ENCODE results near the gene NDFIP1.
"Not testable (repeated sequence)": the region's sequence is repeated elsewhere in the genome, so short reads cannot be mapped to it uniquely, and the experiment has no call there.

NDFIP1 gene

DNA sequence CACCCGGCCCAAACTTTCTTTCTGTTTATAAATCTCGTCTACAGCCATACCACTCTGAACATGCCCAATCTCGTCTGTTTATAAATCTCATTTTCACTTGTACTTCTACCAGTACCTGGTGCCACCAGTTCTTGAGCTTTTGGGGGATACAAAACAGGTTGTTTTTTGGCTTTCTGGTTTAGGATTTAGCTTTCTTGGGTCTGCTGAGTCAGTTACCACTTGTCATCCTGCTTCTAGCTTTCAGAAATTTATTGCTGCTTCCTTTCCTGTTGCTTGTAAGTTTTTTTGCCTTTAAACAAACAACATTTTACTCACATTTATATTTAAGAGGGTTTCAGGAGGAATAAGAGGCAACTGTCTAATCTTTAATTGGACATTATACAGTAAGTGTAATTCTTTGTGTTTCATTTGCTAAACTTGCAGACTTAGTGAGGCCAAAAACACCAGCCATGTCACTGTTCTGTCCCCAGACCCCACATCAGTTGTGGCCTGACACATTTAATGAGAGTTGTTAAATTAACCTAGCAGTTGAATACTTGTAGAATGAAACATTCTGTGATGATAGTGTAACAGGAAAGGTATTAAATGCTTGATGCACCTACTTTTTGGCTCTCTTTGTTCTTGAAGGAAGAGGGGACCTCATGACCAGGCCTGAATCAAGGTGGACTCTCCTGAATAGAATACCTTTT lies 11.8 kb downstream of the NDFIP1 start:
- no peak for DNase-seq

- DNase-seq, result no peak
Observed at GRCh38 chr5:142122121-142122520, 13.5 kb downstream of the NDFIP1 start.

DNA sequence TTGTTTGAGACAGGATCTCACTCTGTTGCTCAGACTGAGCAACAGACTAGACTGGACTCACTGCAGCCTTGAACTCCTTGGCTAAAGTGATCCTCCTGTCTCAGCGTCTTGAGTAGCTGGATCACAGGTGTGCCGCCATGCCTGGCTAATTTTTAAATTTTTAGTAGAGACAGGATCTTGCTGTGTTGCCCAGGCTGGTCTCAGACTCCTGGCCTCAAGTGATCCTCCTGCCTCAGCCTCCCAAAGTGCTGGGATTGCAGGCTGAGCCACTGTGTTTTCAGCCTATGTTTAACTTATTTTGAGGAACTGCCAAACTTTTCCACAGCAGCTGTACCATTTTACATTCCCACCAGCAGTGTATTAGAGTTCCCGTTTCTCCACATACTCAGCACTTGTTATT lies 16.8 kb downstream of the NDFIP1 start:
- DNase-seq, result no peak

- no peak for DNase-seq
Observed at GRCh38 chr5:142125963-142126362, 17.4 kb downstream of the NDFIP1 start.

GRCh38 chr5:142128675-142129208 lies 20.2 kb downstream of the NDFIP1 start:
- no peak for DNase-seq

DNA sequence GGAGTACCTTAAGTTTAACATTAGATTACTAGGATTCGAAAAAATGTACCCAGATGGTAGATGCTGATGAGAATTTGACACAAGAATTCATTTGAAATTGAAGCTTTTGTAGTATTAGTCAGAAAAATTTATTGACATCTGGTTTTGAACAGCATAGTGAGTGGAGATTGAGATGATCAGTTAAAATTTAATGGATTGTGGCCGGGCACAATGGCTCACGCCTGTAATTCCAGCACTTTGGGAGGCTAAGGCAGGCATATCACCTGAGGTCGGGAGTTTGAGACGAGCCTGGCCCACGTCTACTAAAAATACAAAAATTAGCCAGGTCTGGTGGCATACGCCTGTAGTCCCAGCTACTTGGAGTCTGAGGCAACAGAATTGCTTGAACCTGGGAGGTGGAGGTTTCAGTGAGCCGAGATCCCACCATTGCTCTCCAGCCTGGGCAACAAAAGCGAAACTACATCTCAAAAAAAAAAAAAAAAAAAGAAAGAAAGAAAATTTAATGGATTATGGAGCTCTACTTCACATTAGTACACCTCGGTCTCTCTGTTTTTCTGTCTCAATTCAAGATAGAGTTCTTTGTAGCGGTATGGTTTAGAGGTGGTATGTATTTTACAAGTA lies 21.0 kb downstream of the NDFIP1 start:
- no peak for DNase-seq

DNA sequence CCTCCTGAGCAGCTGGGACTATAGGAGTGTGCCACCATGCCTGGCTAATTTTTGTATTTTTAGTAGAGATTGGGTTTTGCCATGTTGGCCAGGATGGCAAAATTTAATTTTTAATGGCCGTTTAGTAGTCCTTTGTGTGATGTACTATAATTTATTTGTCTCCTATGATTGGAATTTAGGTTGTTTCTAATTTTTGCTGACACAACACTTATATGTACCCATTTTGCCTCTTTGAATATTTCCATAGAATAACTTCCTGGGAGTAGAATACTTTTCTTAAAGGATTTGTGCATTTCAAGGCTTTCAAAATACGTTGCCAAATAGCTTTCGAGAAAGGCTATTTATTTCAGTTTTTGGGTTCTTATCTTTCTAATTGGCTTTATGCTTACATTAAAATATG lies 22.8 kb downstream of the NDFIP1 start:
- DNase-seq, result no peak

- no peak for DNase-seq
Observed at GRCh38 chr5:142132916-142133315, 24.3 kb downstream of the NDFIP1 start.

DNA sequence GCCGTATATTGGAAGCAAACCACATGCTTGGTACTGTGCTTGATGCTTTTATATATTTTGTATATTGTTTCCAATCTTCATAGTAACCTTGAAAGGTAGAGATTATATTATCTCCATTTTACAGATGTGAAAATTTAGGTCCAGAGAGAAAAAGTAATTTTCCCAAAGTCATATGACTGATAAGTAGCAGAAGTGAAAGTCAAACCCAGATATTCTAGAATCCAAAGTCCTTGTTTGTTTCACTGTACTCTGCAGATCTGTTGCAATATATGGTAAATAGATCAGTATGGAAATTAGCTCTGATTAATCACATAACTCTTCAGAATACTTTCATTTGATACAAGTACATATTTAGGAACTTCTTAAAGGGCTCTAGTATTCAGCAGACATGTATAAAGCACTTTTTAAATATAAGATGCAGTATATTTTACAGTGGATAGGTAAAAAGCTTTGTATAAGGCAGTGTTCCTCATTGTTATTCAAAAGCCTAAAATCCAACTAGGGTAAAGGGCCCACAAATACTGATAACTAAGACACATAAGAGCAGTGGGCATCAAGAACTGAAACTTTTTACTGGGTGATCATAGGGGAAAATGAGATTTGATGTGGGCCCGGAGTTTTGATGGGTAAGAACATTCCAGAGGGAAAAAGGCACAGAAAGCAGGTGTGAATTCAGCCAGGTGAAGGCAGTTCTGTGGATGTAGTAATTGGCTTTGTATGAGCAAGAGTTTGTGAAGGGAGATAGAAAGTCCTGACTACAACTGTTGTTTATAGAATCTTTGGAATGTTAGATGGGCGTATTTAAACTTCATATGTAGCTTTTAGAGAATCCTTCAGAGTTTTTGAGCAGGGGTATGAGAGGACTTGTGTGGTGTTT lies 25.0 kb downstream of the NDFIP1 start:
- no peak for DNase-seq

- DNase-seq, result no peak
Observed at GRCh38 chr5:142134331-142135010, 25.9 kb downstream of the NDFIP1 start.

DNA sequence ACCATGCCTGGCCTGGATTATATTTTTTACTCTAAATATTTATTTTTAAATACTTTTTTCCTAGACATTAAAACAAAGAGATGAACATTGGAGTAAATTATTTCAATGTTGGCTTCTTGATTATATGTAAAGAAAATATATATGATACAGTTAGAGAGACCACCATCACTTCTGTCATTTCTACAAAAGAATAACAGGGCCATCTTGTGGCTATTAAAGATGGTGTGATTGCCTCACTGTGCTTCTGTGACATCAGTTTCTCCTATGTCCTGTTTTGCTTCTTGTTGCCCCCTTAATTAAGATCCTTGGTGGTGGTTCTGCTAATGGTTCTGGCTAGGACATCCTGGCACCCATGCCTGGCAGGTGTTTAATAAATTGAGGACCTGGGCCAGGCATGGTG lies 32.9 kb downstream of the NDFIP1 start:
- no peak for DNase-seq

DNA sequence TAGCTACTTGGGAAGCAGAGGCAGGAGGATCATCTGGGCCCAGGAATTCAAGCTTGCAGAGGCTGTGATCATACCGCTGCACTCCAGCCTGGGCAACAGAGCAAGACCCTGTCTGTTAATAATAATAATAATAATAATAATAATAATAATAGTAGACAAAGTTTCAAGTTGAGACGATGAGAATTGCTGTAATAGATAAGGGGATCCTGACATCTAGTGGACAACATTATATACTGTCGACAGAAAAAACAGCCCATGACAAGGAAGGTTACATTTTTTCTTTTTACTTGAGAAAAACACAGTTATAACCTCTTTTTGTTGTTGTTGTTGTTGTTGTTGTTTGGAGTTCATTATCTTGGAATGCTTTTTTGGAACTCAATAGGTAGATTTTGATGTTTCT lies 35.3 kb downstream of the NDFIP1 start:
- DNase-seq, result peak; percentile 44

DNA sequence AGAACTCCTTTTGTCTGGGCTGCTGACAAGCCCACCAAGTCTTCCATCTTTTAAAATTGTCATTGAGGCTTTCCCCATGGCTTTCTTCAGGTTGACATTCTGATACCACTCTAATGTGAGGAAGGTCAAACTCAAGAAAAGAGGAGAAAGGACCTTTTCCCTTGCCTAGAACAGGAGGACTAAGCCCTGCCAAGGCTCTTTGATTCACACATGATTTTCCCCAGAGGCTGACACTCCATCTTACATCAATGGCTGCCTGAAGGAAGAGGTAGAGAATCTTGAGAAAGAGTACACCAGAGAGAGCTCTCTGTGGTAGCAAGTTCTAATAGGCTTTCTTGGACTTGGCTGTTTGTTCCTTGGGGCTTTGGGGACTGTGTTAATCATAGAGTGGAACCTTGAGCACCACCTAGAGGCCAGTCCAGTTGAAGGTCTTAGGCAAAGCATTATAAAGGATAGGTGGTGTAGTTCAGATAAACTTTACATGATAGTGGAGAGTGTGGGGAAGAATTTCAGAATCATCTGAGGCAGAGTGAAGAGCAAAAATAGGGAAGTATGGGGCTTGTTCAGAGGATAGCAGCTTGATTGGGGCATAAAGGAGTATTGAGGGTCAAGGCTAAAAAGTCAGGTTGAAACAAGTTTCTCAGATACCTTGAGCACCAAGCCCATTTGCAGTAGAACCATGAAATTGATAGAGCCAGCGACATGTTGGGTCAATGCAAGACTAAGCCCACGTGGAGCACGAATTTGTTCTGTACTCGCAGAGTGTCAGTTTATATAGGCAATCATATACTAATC lies 36.7 kb downstream of the NDFIP1 start:
- peak; percentile 68 for DNase-seq

DNA sequence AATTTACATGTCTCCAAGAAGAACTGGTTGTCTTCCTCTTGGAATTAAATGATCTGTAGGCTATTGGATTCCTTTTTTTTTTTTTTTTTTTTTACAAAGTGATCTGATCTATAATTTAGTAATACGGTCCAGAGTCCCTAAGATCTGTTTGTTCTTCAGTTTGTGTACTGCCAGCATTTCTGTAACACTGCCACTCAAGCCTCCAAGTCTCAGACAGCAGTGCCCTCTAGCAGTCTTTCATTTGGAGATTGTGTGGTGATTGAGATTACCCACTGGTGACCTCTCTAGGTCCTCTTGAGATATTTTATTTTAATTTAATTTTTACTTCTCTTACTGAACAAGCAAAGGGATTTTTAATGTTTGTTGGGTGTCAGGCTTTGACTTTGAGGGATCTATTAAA lies 40.8 kb downstream of the NDFIP1 start:
- DNase-seq, result no peak

DNA sequence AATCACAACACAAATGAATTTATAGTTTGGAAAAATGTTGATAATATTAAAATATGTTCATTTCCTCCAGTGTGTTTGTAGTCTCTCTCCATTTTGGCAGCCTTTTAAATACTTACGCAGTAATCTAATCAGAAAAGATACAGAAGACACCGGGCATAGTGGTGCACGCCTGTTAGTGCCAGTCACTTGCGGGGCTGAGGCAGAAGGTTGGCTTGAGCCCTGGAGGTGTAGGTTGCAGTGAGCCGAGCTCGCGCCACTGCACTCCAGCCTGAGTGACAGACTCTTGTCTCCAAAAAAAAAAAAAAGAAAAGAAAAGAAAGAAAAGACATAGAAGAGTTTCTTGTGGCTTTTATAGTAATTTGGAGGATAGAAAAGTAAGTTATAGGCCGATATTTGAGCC lies 41.9 kb downstream of the NDFIP1 start:
- DNase-seq, result no peak

- peak; percentile 73 for DNase-seq
Observed at GRCh38 chr5:142151436-142152383, 43.1 kb downstream of the NDFIP1 start.

GRCh38 chr5:142152384-142152732 lies 43.8 kb downstream of the NDFIP1 start:
- DNase-seq, result no peak

GRCh38 chr5:142153674-142154448 lies 45.3 kb downstream of the NDFIP1 start:
- DNase-seq, result no peak

DNA sequence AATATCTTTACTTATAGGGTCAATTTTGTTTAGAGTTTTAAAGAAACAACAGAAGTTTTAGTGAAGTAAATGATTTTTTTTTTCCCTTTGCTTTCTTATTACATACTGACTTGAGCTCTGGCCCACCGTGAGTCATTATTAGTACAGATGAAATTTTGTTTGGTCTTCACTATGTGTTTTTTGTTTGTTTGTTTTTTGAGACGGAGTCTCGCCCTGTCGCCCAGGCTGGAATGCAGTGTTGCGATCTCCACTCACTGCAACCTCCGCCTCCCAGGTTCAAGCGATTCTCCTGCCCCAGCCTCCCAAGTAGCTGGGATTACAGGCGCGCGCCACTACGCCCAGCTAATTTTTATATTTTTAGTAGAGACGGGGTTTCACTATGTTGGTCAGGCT lies 45.9 kb downstream of the NDFIP1 start:
- not testable (repeated sequence) for DNase-seq

DNA sequence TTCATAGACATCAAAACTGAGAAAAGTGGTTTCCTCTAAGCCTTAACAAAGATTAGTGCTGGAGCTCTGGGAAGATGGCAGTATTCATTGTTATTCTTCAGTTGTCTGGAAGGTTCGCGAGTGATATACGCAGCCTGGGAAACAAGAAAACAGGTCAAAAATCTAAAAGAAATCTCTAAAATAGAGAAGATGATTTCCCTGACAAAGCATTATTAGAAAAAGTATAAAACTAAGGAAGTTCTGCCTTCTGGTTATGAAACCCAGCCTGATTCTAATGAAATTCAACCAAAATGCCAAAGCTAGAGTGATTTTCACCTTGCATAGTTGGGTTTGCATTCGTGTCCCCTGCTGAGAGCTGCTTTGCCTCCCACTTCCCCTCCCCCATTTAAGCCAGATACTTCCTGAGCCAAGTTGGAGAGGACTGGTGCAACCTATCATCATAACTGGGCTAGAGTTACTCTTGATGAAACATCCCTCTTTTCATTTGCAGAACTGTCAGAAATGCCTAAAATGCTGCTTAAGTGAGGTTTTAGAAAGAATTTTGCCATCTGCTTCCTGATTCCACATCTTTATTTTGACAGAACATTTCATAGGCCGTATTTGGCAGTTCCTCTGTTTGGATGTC lies 48.4 kb downstream of the NDFIP1 start:
- no peak for DNase-seq

All from EL (cell line).